ENCODE measurements around the gene SLC38A3.
A peak's percentile ranks its signal among the peaks of the same experiment; 100 is the strongest.
"Not testable (repeated sequence)": the region's sequence is repeated elsewhere in the genome, so short reads cannot be mapped to it uniquely, and the experiment has no call there.

The SLC38A3 gene

GRCh38 chr3:50242381-50242770 is 37.3 kb downstream of the SLC38A3 start:
- Histone ChIP-seq H3K27me3 (ENCODE audit: insufficient read depth, poor library complexity, severe bottlenecking) (no peaks in the 10 kb centered on the region), H3K27ac (replicated peaks) (peak overlapping the region; percentile 93), H3K4me3 (replicated peaks; ENCODE audit: insufficient read depth, low read length) (no peak overlapping the region)
- no peak for DNase-seq (ENCODE audit: low read depth in 1 of 2, low spot score in 1 of 2)
- TF ChIP-seq REST (IDR thresholded peaks at IDR 0.05; ENCODE audit: insufficient replicate concordance, low read depth) (no peak), GABPA (IDR thresholded peaks at IDR 0.05; ENCODE audit: low read depth) (no peak), SPI1 (IDR thresholded peaks at IDR 0.05; ENCODE audit: borderline replicate concordance, low read depth) (no peak), CTCF (IDR thresholded peaks at IDR 0.05; ENCODE audit: insufficient read depth, low read length) (no peak), POLR2AphosphoS5 (IDR thresholded peaks at IDR 0.05; ENCODE audit: low read depth) (no peak)

GRCh38 chr3:50242851-50243542 is 37.9 kb downstream of the SLC38A3 start:
- H3K4me3 ChIP-seq (replicated peaks; ENCODE audit: insufficient read depth, low read length), result peak overlapping the region; percentile 24; the same call in 1 of the 2 replicates
- TF ChIP-seq SPI1 (IDR thresholded peaks at IDR 0.05; ENCODE audit: borderline replicate concordance, low read depth), result peak; percentile 99
- TF ChIP-seq POLR2AphosphoS5 (IDR thresholded peaks at IDR 0.05; ENCODE audit: low read depth), result peak; percentile 92
- TF ChIP-seq CTCF (IDR thresholded peaks at IDR 0.05; ENCODE audit: insufficient read depth, low read length), result no peak
- no peaks in the 10 kb centered on the region for H3K27me3 ChIP-seq (ENCODE audit: insufficient read depth, poor library complexity, severe bottlenecking)
- H3K27ac ChIP-seq (replicated peaks), result peak overlapping the region; percentile 93
- DNase-seq (ENCODE audit: low read depth in 1 of 2, low spot score in 1 of 2), result peak; percentile 85 to 99

GRCh38 chr3:50243543-50243895 is 38.4 kb downstream of the SLC38A3 start:
- Histone ChIP-seq H3K4me3 (replicated peaks; ENCODE audit: insufficient read depth, low read length) (peak overlapping the region; percentile 24; the same call in 1 of the 2 replicates), H3K27me3 (ENCODE audit: insufficient read depth, poor library complexity, severe bottlenecking) (no peaks in the 10 kb centered on the region), H3K27ac (replicated peaks) (peak overlapping the region; percentile 93)
- TF ChIP-seq CTCF (IDR thresholded peaks at IDR 0.05; ENCODE audit: insufficient read depth, low read length) (no peak), REST (IDR thresholded peaks at IDR 0.05; ENCODE audit: insufficient replicate concordance, low read depth) (no peak), GABPA (IDR thresholded peaks at IDR 0.05; ENCODE audit: low read depth) (no peak), POLR2AphosphoS5 (IDR thresholded peaks at IDR 0.05; ENCODE audit: low read depth) (no peak), SPI1 (IDR thresholded peaks at IDR 0.05; ENCODE audit: borderline replicate concordance, low read depth) (no peak)
- no peak for DNase-seq (ENCODE audit: low read depth in 1 of 2, low spot score in 1 of 2)

- DNase-seq (ENCODE audit: low read depth in 1 of 2, low spot score in 1 of 2), result peak in 1 of 2 experiments; percentile 55
- not testable (repeated sequence) for H3K4me3 ChIP-seq (replicated peaks; ENCODE audit: insufficient read depth, low read length); H3K27me3 ChIP-seq (ENCODE audit: insufficient read depth, poor library complexity, severe bottlenecking)
- peak overlapping the region; percentile 39 for H3K27ac ChIP-seq (replicated peaks)
These were observed 39.7 kb downstream of the SLC38A3 start for GRCh38 chr3:50244813-50245212.

Measured in HL-60 (cell line).